Stomach (tissue), 9 donors: Measurements from ENCODE around the gene MYO1B. TPM values are rescaled to one million over a fixed set of nuclear protein-coding genes. Genes with fewer than 3 reads are reported as not detected.
A peak's percentile ranks its signal among the peaks of the same experiment; 100 is the strongest.

ENCODE experiments used
- DNase-seq, 2 donors: peaks; one replicate each; pipeline versions ENCODE4 v3.0.0 to v3.0.0-alpha.2; 2013 to 2019
- H3K27ac ChIP-seq, 5 donors: fragments of 200-600 bp in 4 of 5; sonication (generic) in 4 of 5; one replicate each; pipeline ENCODE4 v1.5.1; 2013 to 2019; ENCODE audit warnings: mild to moderate bottlenecking in 1 of 5, moderate library complexity in 1 of 5
- H3K27me3 ChIP-seq, 3 donors: fragments of 200-600 bp; sonication (generic); one replicate each; pipeline ENCODE4 v1.5.1; 2017 to 2019; ENCODE audit warnings: mixed run types in 1 of 3
- H3K36me3 ChIP-seq, 4 donors: fragments of 200-600 bp; sonication (generic); 1 replicate in 3 of 4; 2 replicates in 1 of 4; pipeline ENCODE4 v1.5.1; 2016 to 2019
- H3K4me1 ChIP-seq, 4 donors: fragments of 200-600 bp; sonication (generic); one replicate each; pipeline ENCODE4 v1.5.1; 2016 to 2019
- H3K4me3 ChIP-seq, 4 donors: fragments of 200-600 bp; sonication (generic) in 3 of 4; one replicate each; pipeline ENCODE4 v1.5.1; 2016 to 2019; ENCODE audit warnings: mild to moderate bottlenecking in 1 of 4
- H3K9me3 ChIP-seq, 4 donors: fragments of 200-600 bp; sonication (generic); one replicate each; pipeline ENCODE4 v1.5.1; 2016 to 2019
- EP300 ChIP-seq: sonication (generic); formaldehyde crosslinking; IDR thresholded peaks from one replicate; pipeline ENCODE4 v1.6.1; 2017; ENCODE audit warnings: antibody characterized with exemption
- POLR2A ChIP-seq, 4 donors: fragments of 450-650 bp; IDR thresholded peaks; one replicate each; pipeline ENCODE4 v1.6.1; 2016; ENCODE audit warnings: antibody characterized with exemption in 4 of 4, control low read depth in 2 of 4, mild to moderate bottlenecking in 1 of 4, moderate library complexity in 1 of 4
- POLR2AphosphoS5 ChIP-seq, 3 donors: sonication (generic); formaldehyde crosslinking; IDR thresholded peaks; one replicate each; pipeline ENCODE4 v1.6.1; 2016; ENCODE audit warnings: antibody characterized with exemption in 3 of 3
- WGBS, 5 donors: extraction: QIAGEN DNeasy Blood & Tissue Kit in 3 of 5; methylation state at CpG; one replicate each; pipeline versions ENCODE4 v1.1.5 to v1.1.7; 2013 to 2018; 5-methylcytosine and 5-hydroxymethylcytosine counted together
- intact Hi-C: fragments of 100-400 bp; cut with DNase I; formaldehyde crosslinking; loops from one replicate; pipeline ENCODE4 v1.15.1; 2023; ENCODE audit warnings: low total_unique reads
- polyA plus RNA-seq, 3 donors: library from polyadenylated mRNA; stranded (reverse); fragments of 200-250 nt; gene quantifications; one replicate each; pipeline ENCODE4 v1.2.3, GENCODE V29; 2013
- total RNA-seq, 5 donors: library from RNA; depleted of rRNA; stranded (reverse); fragments of >200 nt; gene quantifications; one replicate each; pipeline versions ENCODE4 v1.1.0 to v1.2.3, GENCODE V29; 2014 to 2016
- TF ChIP-seq, protein P1 (sequence below), 7 experiments: fragments of 450-650 bp in 4 of 7; fragments of 200-600 bp in 3 of 7; sonication (generic) in 3 of 7; IDR thresholded peaks; one replicate each; pipeline ENCODE4 v1.5.1; 2016 to 2019; ENCODE audit warnings: antibody characterized with exemption in 7 of 7, control low read depth in 2 of 7, mild to moderate bottlenecking in 1 of 7
- donor health status: healthy with polysubstance abuse.
- donor health status: Bipolar disorder and iron deficiency.
- donor health status: healthy.

The MYO1B gene
- total and polyA plus RNA-seq, 8 donors: 6.1 to 123 (median 16.4) TPM

DNA sequence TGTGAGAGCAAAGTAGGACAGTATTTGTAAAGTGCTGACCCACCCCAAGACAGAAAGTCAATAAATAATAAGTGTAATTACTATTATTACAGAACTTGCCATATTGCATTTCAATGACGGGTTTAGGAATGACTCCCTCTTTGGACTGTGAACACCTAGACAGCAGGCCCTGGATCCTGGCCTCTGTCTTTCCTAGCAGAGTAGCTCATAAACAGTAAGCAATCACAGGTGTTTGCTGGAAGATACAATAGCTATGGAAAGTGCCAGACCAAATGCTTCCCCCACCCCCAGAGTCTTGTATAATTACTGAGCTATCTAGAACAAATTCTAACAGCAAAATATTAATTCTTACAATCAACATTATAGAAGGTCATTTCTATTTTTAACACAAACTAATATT is 20.1 kb upstream of the MYO1B start:
- no peaks in the 10 kb centered on the region for H3K36me3 ChIP-seq
- 45 to 90% (median 75%) methylated on average over 1 of the region's 1 CpG for WGBS, 5 donors
- no peaks in the 10 kb centered on the region for H3K27me3 ChIP-seq
- no peak for DNase-seq
- peaks cover 0 to 12% (median 2%) of the 10 kb centered on the region in 4 donors for H3K4me1 ChIP-seq
- H3K27ac ChIP-seq: no peak overlapping the region
- intact Hi-C loops: no loop called here
- no peak overlapping the region for H3K4me3 ChIP-seq
- no peaks in the 10 kb centered on the region for H3K9me3 ChIP-seq
- TF ChIP-seq POLR2A (IDR thresholded peaks at IDR 0.05): no peak
- no peak for TF ChIP-seq POLR2AphosphoS5 (IDR thresholded peaks at IDR 0.05)
- TF ChIP-seq, protein P1, sequence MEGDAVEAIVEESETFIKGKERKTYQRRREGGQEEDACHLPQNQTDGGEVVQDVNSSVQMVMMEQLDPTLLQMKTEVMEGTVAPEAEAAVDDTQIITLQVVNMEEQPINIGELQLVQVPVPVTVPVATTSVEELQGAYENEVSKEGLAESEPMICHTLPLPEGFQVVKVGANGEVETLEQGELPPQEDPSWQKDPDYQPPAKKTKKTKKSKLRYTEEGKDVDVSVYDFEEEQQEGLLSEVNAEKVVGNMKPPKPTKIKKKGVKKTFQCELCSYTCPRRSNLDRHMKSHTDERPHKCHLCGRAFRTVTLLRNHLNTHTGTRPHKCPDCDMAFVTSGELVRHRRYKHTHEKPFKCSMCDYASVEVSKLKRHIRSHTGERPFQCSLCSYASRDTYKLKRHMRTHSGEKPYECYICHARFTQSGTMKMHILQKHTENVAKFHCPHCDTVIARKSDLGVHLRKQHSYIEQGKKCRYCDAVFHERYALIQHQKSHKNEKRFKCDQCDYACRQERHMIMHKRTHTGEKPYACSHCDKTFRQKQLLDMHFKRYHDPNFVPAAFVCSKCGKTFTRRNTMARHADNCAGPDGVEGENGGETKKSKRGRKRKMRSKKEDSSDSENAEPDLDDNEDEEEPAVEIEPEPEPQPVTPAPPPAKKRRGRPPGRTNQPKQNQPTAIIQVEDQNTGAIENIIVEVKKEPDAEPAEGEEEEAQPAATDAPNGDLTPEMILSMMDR (IDR thresholded peaks at IDR 0.05): no peak
- TF ChIP-seq EP300: no peak

DNA sequence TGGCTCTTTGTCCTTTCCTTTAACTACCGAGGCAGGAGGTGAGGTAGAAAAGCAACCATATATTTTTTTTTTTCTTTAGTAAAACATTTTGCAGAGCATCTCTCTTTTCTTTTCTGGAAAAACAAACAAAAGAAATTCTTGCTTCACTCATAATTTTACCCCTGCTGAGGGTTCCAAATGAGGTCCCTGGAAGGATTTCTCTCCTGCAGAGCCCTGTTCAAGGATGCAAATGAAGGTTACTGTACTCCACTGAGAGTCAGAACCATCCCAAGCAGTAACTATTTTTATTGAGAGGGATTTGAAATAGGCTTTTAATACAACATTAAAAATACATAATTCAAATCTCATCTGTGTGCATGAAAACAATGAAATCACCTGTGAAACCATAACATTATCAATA is 19.5 kb upstream of the MYO1B start:
- TF ChIP-seq POLR2A (IDR thresholded peaks at IDR 0.05): no peak
- 44 to 76% (median 57%) methylated on average over 1 of the region's 1 CpG for WGBS, 5 donors
- H3K27ac ChIP-seq: no peak overlapping the region
- H3K36me3 ChIP-seq: no peaks in the 10 kb centered on the region
- DNase-seq: no peak
- H3K27me3 ChIP-seq: no peaks in the 10 kb centered on the region
- no peak overlapping the region for H3K4me3 ChIP-seq
- no peaks in the 10 kb centered on the region for H3K9me3 ChIP-seq
- H3K4me1 ChIP-seq: peaks cover 0 to 12% (median 2%) of the 10 kb centered on the region in 4 donors
- intact Hi-C loops: no loop called here

DNA sequence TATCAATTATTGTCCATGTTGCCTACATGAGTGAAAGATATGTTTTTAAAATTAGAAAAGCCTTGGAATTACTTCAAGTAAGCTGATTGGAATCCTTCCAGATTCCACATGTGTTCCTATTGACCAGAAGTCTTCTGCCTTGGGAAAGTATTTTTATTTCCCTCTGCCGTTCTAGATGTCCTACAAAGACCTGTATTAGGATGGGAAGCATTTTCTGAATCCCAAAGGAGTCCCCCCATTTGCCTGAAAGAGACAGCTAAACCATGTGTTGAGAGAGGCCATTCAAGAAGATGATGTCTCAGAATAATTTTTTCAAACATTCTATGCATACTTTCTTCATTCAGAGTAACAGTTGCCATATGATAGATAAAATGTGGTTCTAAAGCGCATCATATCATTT is 19.0 kb upstream of the MYO1B start:
- no peak overlapping the region for H3K4me3 ChIP-seq
- no peak for TF ChIP-seq EP300
- TF ChIP-seq, protein P1 (IDR thresholded peaks at IDR 0.05): no peak
- TF ChIP-seq POLR2A (IDR thresholded peaks at IDR 0.05): no peak
- TF ChIP-seq POLR2AphosphoS5 (IDR thresholded peaks at IDR 0.05): no peak
- H3K27ac ChIP-seq: no peak overlapping the region
- H3K27me3 ChIP-seq: no peaks in the 10 kb centered on the region
- WGBS, 5 donors: 12 to 59% (median 34%) methylated on average over 2 of the region's 2 CpGs
- no peaks in the 10 kb centered on the region for H3K9me3 ChIP-seq
- H3K4me1 ChIP-seq: peaks cover 0 to 12% (median 2%) of the 10 kb centered on the region in 4 donors
- no peaks in the 10 kb centered on the region for H3K36me3 ChIP-seq
- no peak for DNase-seq
- intact Hi-C loops: no loop called here

DNA sequence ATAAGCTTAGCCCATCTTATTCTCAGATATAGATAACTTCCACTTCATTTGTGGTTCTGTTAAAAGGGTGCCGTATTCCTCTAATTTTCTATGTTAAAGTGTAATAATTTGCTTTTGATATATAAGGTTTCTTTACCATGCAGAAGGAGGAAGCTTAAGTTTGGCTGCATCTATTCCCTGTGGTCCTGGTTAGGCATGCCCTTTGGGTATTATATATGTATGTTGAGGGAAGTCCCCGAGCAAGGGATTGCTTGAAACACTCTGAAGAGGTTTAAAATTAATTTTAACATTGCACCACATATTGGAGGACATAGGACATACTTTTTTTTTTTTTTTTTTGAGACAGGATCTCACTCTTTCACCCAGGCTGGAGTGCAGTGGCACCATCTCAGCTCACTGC is 16.9 kb upstream of the MYO1B start:
- Histone ChIP-seq H3K36me3 (no peaks in the 10 kb centered on the region), H3K4me1 (peaks cover 0 to 26% (median 6%) of the 10 kb centered on the region in 4 donors), H3K9me3 (no peaks in the 10 kb centered on the region), H3K27ac (no peak overlapping the region), H3K27me3 (no peaks in the 10 kb centered on the region), H3K4me3 (no peak overlapping the region)
- TF ChIP-seq EP300 (no peak), POLR2AphosphoS5 (IDR thresholded peaks at IDR 0.05) (no peak), POLR2A (IDR thresholded peaks at IDR 0.05) (no peak)
- TF ChIP-seq, protein P1 (IDR thresholded peaks at IDR 0.05): no peak
- WGBS, 5 donors: 85 to 98% (median 95%) methylated on average over 2 of the region's 2 CpGs
- intact Hi-C loops: no loop called here
- no peak for DNase-seq

DNA sequence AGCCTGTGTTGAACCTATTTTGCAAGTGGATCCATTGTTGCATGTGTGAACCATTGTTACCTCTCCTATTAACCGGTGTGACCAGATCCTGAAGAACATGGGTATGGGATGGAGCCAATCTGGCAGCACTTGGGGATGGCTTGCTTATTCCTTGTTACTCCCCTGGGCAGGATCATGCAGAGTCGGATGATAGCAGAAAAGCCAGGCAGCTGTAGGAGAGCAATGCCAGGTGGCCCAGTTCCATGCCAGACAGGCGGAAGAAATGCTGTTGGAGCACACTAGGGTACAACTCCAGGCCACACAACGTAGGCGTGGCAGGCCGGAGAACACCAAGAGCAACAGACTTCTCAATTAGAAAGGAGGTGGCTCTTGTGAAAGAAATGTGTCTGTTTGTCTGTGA is 16.3 kb upstream of the MYO1B start:
- Histone ChIP-seq H3K4me1 (peaks cover 0 to 26% (median 6%) of the 10 kb centered on the region in 4 donors), H3K9me3 (no peaks in the 10 kb centered on the region), H3K27me3 (no peaks in the 10 kb centered on the region), H3K4me3 (no peak overlapping the region), H3K36me3 (no peaks in the 10 kb centered on the region), H3K27ac (no peak overlapping the region)
- TF ChIP-seq EP300 (no peak), POLR2AphosphoS5 (IDR thresholded peaks at IDR 0.05) (no peak), POLR2A (IDR thresholded peaks at IDR 0.05) (no peak)
- TF ChIP-seq, protein P1 (IDR thresholded peaks at IDR 0.05): no peak
- peak; percentile 30 to 57 for DNase-seq
- 56 to 65% (median 61%) methylated on average over 6 of the region's 6 CpGs for WGBS, 5 donors
- intact Hi-C loops: no loop called here
